HepG2 (cell line): ENCODE data around the gene TTC39C. TPM values are rescaled to one million over a fixed set of nuclear protein-coding genes. Genes with fewer than 3 reads are reported as not detected.
A peak's percentile ranks its signal among the peaks of the same experiment; 100 is the strongest.

ENCODE experiments used
- ATAC-seq: fragments of 200-7000 bp; cut with Tn5 transposase; 3 replicates; pipeline ENCODE4 v1.9.1; 2020; ENCODE audit warnings: mild to moderate bottlenecking, moderate library complexity
- BruUV-seq: library from RNA; stranded (reverse); fragments of 400-500 nt; replicated peaks from 2 replicates; lab custom pipeline; 2021; lab: Mats Ljungman, UMichigan
- CTCF ChIA-PET: fragments of 300-600 bp; formaldehyde crosslinking; extraction: SDS; loops from one replicate; lab custom pipeline; 2021; ENCODE audit warnings: low total read pairs, inconsistent platforms, low intra/inter-chr PET ratio; lab: Yijun Ruan, JAX
- POLR2A ChIA-PET: fragments of 350-600 bp; sonication (Branson Sonifier 250); formaldehyde crosslinking; loops from one replicate; lab custom pipeline; 2020; ENCODE audit warnings: antibody characterized with exemption, inconsistent platforms; lab: Yijun Ruan, JAX
- DNase-seq: peaks from one replicate; pipeline ENCODE4 v3.0.0-alpha.2; 2015; ENCODE audit warnings: low spot score
- FAIRE-seq: peaks from 3 replicates; lab custom pipeline; 2011; peaks lifted over from hg19 to GRCh38; lab: Jason Lieb, UNC
- H2AFZ ChIP-seq: one replicate; pipeline ENCODE4 v1.6.1; 2011; ENCODE audit warnings: low read length, inconsistent platforms
- H3K27ac ChIP-seq: fragments of 300-600 bp; 3 replicates; pipeline ENCODE4 v1.8.0; 2011; ENCODE audit warnings: mixed run types, mild to moderate bottlenecking, mixed read lengths, low read length, inconsistent platforms; ENCODE audit not compliant: insufficient read depth; ENCODE audit errors: extremely low read length
- H3K27me3 ChIP-seq, 2 experiments: fragments of 200-600 bp in 1 of 2; 2 replicates in 1 of 2; 3 replicates in 1 of 2; pipeline versions ENCODE4 v1.6.0 to v1.8.0; 2011; ENCODE audit warnings: low read length in 2 of 2, mild to moderate bottlenecking in 2 of 2, moderate library complexity in 2 of 2, inconsistent platforms in 1 of 2; ENCODE audit not compliant: insufficient read depth in 2 of 2, control insufficient read depth in 1 of 2
- H3K36me3 ChIP-seq, 2 experiments: fragments of 200-600 bp in 1 of 2; replicated peaks in 1 of 2; 2 replicates in 1 of 2; 3 replicates in 1 of 2; pipeline versions ENCODE4 v1.5.1 to v1.8.0; 2011; ENCODE audit warnings: low read length in 2 of 2, inconsistent platforms in 1 of 2; ENCODE audit not compliant: insufficient read depth in 2 of 2, control insufficient read depth in 1 of 2
- H3K4me1 ChIP-seq: 2 replicates; pipeline ENCODE4 v1.5.1; 2012; ENCODE audit warnings: low read length, inconsistent platforms; ENCODE audit not compliant: insufficient read depth
- H3K4me2 ChIP-seq: 2 replicates; pipeline ENCODE4 v1.6.0; 2011; ENCODE audit warnings: low read depth, low read length, inconsistent platforms
- H3K4me3 ChIP-seq, 3 experiments: fragments of 200-600 bp in 1 of 3; sonication (generic), shearing (Covaris generic) in 1 of 3; replicated peaks in 1 of 3; 2 replicates each; pipeline ENCODE4 v1.5.1; 2011 to 2016; ENCODE audit warnings: low read length in 3 of 3, inconsistent platforms in 2 of 3, low read depth in 2 of 3, mild to moderate bottlenecking in 2 of 3, control low read depth in 1 of 3, mixed read lengths in 1 of 3; ENCODE audit not compliant: insufficient read depth in 1 of 3
- H3K79me2 ChIP-seq: one replicate; pipeline ENCODE4 v1.6.1; 2011; ENCODE audit warnings: low read length, inconsistent platforms; ENCODE audit not compliant: insufficient read depth
- H3K9ac ChIP-seq: 2 replicates; pipeline ENCODE4 v1.6.0; 2011; ENCODE audit warnings: mild to moderate bottlenecking, low read depth, low read length, inconsistent platforms; ENCODE audit not compliant: insufficient read depth
- H3K9me3 ChIP-seq: 2 replicates; pipeline ENCODE4 v1.5.1; 2012; ENCODE audit warnings: mild to moderate bottlenecking, low read length
- H4K20me1 ChIP-seq: 2 replicates; pipeline ENCODE4 v1.6.0; 2011; ENCODE audit warnings: inconsistent platforms, mild to moderate bottlenecking, low read length, moderate library complexity; ENCODE audit not compliant: insufficient read depth
- CERS6 ChIP-seq: sonication (generic); formaldehyde crosslinking; IDR thresholded peaks from 2 replicates; pipeline ENCODE4 v1.5.0; 2020; ENCODE audit warnings: missing genetic modification reagents
- HDAC6 ChIP-seq: fragments of 200-600 bp; sonication (generic); IDR thresholded peaks from 2 replicates; pipeline ENCODE4 v1.7.0; 2017; ENCODE audit warnings: mild to moderate bottlenecking, antibody characterized with exemption, low read length, low read depth
- HIVEP1 ChIP-seq: sonication (generic); formaldehyde crosslinking; IDR thresholded peaks from 2 replicates; pipeline ENCODE4 v1.4.0; 2020; ENCODE audit warnings: mild to moderate bottlenecking, missing genetic modification reagents
- JUN ChIP-seq: sonication (generic); formaldehyde crosslinking; IDR thresholded peaks from 2 replicates; pipeline ENCODE4 v1.4.0; 2020; ENCODE audit warnings: mild to moderate bottlenecking, missing genetic modification reagents
- NFIC ChIP-seq: IDR thresholded peaks from 2 replicates; pipeline ENCODE4 v1.6.1; 2012; ENCODE audit warnings: mild to moderate bottlenecking, low read length, inconsistent platforms
- NR1H2 ChIP-seq: sonication (generic); formaldehyde crosslinking; IDR thresholded peaks from 2 replicates; pipeline ENCODE4 v1.8.1; 2022; ENCODE audit warnings: low read depth, missing genetic modification reagents, borderline replicate concordance
- SRSF4 ChIP-seq: fragments of 200-400 bp; formaldehyde crosslinking; IDR thresholded peaks from one replicate; pipeline ENCODE4 v1.6.1; 2018; ENCODE audit warnings: mild to moderate bottlenecking, low read depth, low read length, moderate library complexity; ENCODE audit not compliant: poor library complexity, severe bottlenecking
- TBP ChIP-seq: sonication (generic); formaldehyde crosslinking; IDR thresholded peaks from 2 replicates; pipeline ENCODE4 v1.5.0; 2020; ENCODE audit warnings: missing genetic modification reagents
- ZMYM2 ChIP-seq: sonication (generic); formaldehyde crosslinking; IDR thresholded peaks from 2 replicates; pipeline ENCODE4 v1.8.0; 2022; ENCODE audit warnings: mild to moderate bottlenecking, missing genetic modification reagents
- ZNF121 ChIP-seq: sonication (generic); formaldehyde crosslinking; IDR thresholded peaks from 2 replicates; pipeline ENCODE4 v1.5.0; 2020; ENCODE audit warnings: mild to moderate bottlenecking, missing genetic modification reagents
- ZNF251 ChIP-seq: sonication (generic); formaldehyde crosslinking; IDR thresholded peaks from 2 replicates; pipeline ENCODE4 v1.9.0; 2021; ENCODE audit warnings: mild to moderate bottlenecking, missing genetic modification reagents
- ZNF713 ChIP-seq: sonication (generic); formaldehyde crosslinking; IDR thresholded peaks from 2 replicates; pipeline ENCODE4 v1.4.0; 2020; ENCODE audit warnings: mild to moderate bottlenecking, missing genetic modification reagents
- ZNF780A ChIP-seq: sonication (generic); formaldehyde crosslinking; IDR thresholded peaks from 2 replicates; pipeline ENCODE4 v1.8.0; 2022; ENCODE audit warnings: mild to moderate bottlenecking, missing genetic modification reagents, moderate library complexity
- ZSCAN12 ChIP-seq: sonication (generic); formaldehyde crosslinking; IDR thresholded peaks from 2 replicates; pipeline ENCODE4 v1.9.0; 2021; ENCODE audit warnings: mild to moderate bottlenecking, missing genetic modification reagents
- WGBS: methylation state at CpG from one replicate; pipeline ENCODE4 v1.1.6; 2017; ENCODE audit warnings: low lambda C conversion rate; 5-methylcytosine and 5-hydroxymethylcytosine counted together
- in situ Hi-C: cut with HindIII; loops from 2 replicates; pipeline ENCODE4 v1.10.0; 2017; ENCODE audit warnings: low pct_unique_long_range_greater_than_20kb; ENCODE audit not compliant: extremely low pct_ligation_motif_present
- intact Hi-C: fragments of 100-400 bp; cut with micrococcal nuclease; formaldehyde crosslinking; loops from one replicate; pipeline ENCODE4 v1.10.0; 2022; ENCODE audit not compliant: unreplicated experiment
- polyA plus RNA-seq, 8 experiments: library from polyadenylated mRNA; depleted of rRNA in 3 of 8; stranded (reverse) in 7 of 8; unstranded in 1 of 8; fragments of >200 nt; fragmentation: Illumina TruSeq in 4 of 8; extraction: Trizol in 4 of 8; gene quantifications; 2 replicates each; pipeline versions ENCODE4 v1.2.1 to v1.2.3, GENCODE V29; 2011 to 2016; ENCODE audit warnings: low read depth in 4 of 8, missing spikeins in 1 of 8, mixed read lengths in 1 of 8; ENCODE audit not compliant: insufficient read depth in 1 of 8
- total RNA-seq, 5 experiments: library from RNA; depleted of rRNA; stranded (reverse); fragments of >200 nt; fragmentation: Illumina TruSeq; extraction: Trizol; gene quantifications; 2 replicates each; pipeline ENCODE4 v1.2.3, GENCODE V29; 2016; ENCODE audit warnings: low read depth in 1 of 5
- TF ChIP-seq, protein P1 (sequence below), 2 experiments: sonication (generic) in 1 of 2; formaldehyde crosslinking in 1 of 2; IDR thresholded peaks; 2 replicates each; pipeline versions ENCODE4 v1.5.1 to v1.6.1; 2011 to 2020; ENCODE audit warnings: borderline replicate concordance in 1 of 2, low read depth in 1 of 2, low read length in 1 of 2, mild to moderate bottlenecking in 1 of 2, missing genetic modification reagents in 1 of 2, moderate library complexity in 1 of 2

TTC39C gene
- total and polyA plus RNA-seq, 2 of the 13 experiments (the other 11 are each of a cell fraction or from before 2014, with no cell fraction given), result 19.1 to 25.9 TPM

GRCh38 chr18:24056506-24056905 is 42.0 kb downstream of the TTC39C start:
- no peak for FAIRE-seq
- WGBS, result 94% methylated on average over 2 of the region's 2 CpGs
- ATAC-seq, result no peak
- Histone ChIP-seq H3K27me3 (no peaks in the 10 kb centered on the region), H2AFZ (no peak overlapping the region), H3K4me3 (no peak overlapping the region), H3K27ac (no peak overlapping the region), H3K4me2 (no peak overlapping the region), H4K20me1 (no peaks in the 10 kb centered on the region), H3K9ac (no peak overlapping the region), H3K4me1 (peaks cover 36% of the 10 kb centered on the region), H3K36me3 (no peaks in the 10 kb centered on the region), H3K79me2 (no peaks in the 10 kb centered on the region), H3K9me3 (no peaks in the 10 kb centered on the region)
- no TSS peak for BruUV-seq
- ChIA-PET POLR2A (no interaction called here), CTCF (no interaction called here)
- TF ChIP-seq ZNF251 (CRISPR knock-in tag) (no peak), ZNF121 (CRISPR knock-in tag) (0 out of 2 replicates have a peak, but pooled peaks have one; percentile 30)
- in situ Hi-C loops, result no loop called here
- DNase-seq, result no peak
- intact Hi-C loops, result no loop called here

GRCh38 chr18:24057804-24058203 is 43.2 kb downstream of the TTC39C start:
- no peak overlapping the region for H2AFZ ChIP-seq
- ChIA-PET POLR2A (no interaction called here), CTCF (no interaction called here)
- WGBS, result 100% methylated on average over 1 of the region's 1 CpG
- FAIRE-seq (no peak), DNase-seq (no peak), ATAC-seq (no peak)
- no peak overlapping the region for H3K27ac ChIP-seq
- no peaks in the 10 kb centered on the region for H4K20me1 ChIP-seq
- no peak overlapping the region for H3K4me3 ChIP-seq
- H3K4me2 ChIP-seq, result no peak overlapping the region
- H3K79me2 ChIP-seq, result no peaks in the 10 kb centered on the region
- no TSS peak for BruUV-seq
- TF ChIP-seq NR1H2 (no peak), ZSCAN12 (CRISPR knock-in tag) (no peak), ZNF780A (CRISPR knock-in tag) (no peak), ZMYM2 (CRISPR knock-in tag) (no peak), ZNF713 (CRISPR knock-in tag) (no peak), HIVEP1 (CRISPR knock-in tag) (no peak), HDAC6 (no peak), SRSF4 (no peak), NFIC (no peak), CERS6 (CRISPR knock-in tag) (no peak), TBP (CRISPR knock-in tag) (no peak), JUN (no peak)
- TF ChIP-seq, protein P1, sequence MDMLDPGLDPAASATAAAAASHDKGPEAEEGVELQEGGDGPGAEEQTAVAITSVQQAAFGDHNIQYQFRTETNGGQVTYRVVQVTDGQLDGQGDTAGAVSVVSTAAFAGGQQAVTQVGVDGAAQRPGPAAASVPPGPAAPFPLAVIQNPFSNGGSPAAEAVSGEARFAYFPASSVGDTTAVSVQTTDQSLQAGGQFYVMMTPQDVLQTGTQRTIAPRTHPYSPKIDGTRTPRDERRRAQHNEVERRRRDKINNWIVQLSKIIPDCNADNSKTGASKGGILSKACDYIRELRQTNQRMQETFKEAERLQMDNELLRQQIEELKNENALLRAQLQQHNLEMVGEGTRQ (IDR thresholded peaks at IDR 0.05; ENCODE audit: low read depth, low read length), result no peak
- TF ChIP-seq, protein P1 (CRISPR knock-in tag; IDR thresholded peaks at IDR 0.05; ENCODE audit: borderline replicate concordance), result no peak
- no peaks in the 10 kb centered on the region for H3K27me3 ChIP-seq
- H3K4me1 ChIP-seq, result peaks cover 36% of the 10 kb centered on the region
- H3K36me3 ChIP-seq, result no peaks in the 10 kb centered on the region
- in situ Hi-C loops (no loop called here), intact Hi-C loops (no loop called here)
- H3K9me3 ChIP-seq, result no peaks in the 10 kb centered on the region
- no peak overlapping the region for H3K9ac ChIP-seq
